Stimulated activated naive B cell treated with anti-CD40 and anti-IgM and Interleukin-4, amounts not matched to agents 10 μg/mL and 1 μg/mL and 100 μg/mL, for 72 hours (primary cell): Measurements from ENCODE around the gene SOS1.
"Not testable (repeated sequence)": the region's sequence is repeated elsewhere in the genome, so short reads cannot be mapped to it uniquely, and the experiment has no call there.

Source experiments
- ATAC-seq, 2 donors: fragments of 150-1000 bp; cut with Tn5 transposase; replicated peaks; 2 replicates each; pipeline ENCODE4 v1.10.0; 2021; ENCODE audit warnings: moderate library complexity in 1 of 2
- DNase-seq: peaks from one replicate; pipeline ENCODE4 v3.0.0; 2021
- H3K27ac Mint-ChIP-seq: one replicate; pipeline ENCODE4 v1.8.0; 2022; ENCODE audit warnings: mild to moderate bottlenecking, mixed read lengths
- H3K27me3 Mint-ChIP-seq, 2 donors: one replicate each; pipeline ENCODE4 v1.8.0; 2022; ENCODE audit warnings: mixed read lengths in 2 of 2
- H3K36me3 Mint-ChIP-seq, 2 donors: one replicate each; pipeline ENCODE4 v1.8.0; 2022; ENCODE audit warnings: mixed read lengths in 2 of 2, mild to moderate bottlenecking in 1 of 2
- H3K4me1 Mint-ChIP-seq, 2 donors: one replicate each; pipeline ENCODE4 v1.8.0; 2022; ENCODE audit warnings: mixed read lengths in 2 of 2, mild to moderate bottlenecking in 1 of 2
- H3K4me3 Mint-ChIP-seq, 2 donors: one replicate each; pipeline ENCODE4 v1.8.0; 2022; ENCODE audit warnings: mild to moderate bottlenecking in 2 of 2, mixed read lengths in 2 of 2, moderate library complexity in 1 of 2
- H3K9me3 Mint-ChIP-seq, 2 donors: one replicate each; pipeline ENCODE4 v1.8.0; 2022; ENCODE audit warnings: mixed read lengths in 2 of 2, mild to moderate bottlenecking in 1 of 2

Gene SOS1

DNA sequence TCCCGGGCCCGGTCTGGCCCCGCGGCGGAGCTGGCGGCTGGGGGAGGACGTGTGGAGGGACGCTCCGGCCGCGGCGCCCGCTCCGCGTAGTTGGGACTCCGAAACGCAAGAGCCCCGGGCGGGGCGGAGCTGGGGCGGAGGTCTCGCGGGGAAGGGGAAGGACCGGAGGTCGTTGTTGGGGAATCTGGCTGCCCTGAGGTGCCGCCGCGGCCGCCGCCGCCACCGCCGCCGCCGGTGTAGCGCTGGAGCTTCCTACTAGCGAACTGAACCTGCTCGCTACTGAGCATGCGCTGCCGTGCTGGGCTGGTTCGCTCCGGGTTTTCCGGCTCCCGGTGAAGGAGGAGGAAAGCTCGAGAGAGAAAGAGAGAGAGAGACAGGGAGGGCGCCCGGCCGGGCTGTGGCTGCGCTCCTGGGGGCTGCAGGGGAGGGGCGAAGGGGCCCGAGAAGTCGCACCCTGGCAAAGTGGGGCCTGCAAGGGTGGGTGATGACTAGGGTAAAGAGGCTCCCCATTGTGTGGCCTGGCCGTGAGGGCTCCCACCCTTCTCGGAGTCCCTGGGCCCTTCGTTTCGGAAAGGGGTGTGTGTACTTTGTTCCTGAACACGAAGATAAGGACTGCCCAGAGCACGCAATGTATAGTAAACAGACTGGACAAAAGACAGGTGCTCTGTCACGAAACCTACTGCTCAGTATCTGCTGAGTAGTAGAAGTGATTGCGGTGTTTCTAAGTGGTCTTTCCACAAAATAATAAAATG, at the start of gene SOS1:
TSS of gene SOS1 (minus strand) at position 281 of the 752 bp plus-strand sequence. CDS start 629 bp downstream, outside the sequence.
- DNase-seq = peak; percentile 88
- H3K27ac Mint-ChIP-seq = peak within 1 kb of the TSS; percentile 95
- H3K27me3 Mint-ChIP-seq = no peaks in the 10 kb centered on the region
- peak; percentile 60 to 61 for ATAC-seq
- peaks cover 8 to 17% of the 10 kb centered on the region in 2 donors for H3K36me3 Mint-ChIP-seq
- peaks cover 31 to 53% of the 10 kb centered on the region in 2 donors for H3K4me1 Mint-ChIP-seq
- H3K4me3 Mint-ChIP-seq = peak within 1 kb of the TSS; percentile 91
- H3K9me3 Mint-ChIP-seq = peaks cover 0 to 2% of the 10 kb centered on the region in 2 donors

DNA sequence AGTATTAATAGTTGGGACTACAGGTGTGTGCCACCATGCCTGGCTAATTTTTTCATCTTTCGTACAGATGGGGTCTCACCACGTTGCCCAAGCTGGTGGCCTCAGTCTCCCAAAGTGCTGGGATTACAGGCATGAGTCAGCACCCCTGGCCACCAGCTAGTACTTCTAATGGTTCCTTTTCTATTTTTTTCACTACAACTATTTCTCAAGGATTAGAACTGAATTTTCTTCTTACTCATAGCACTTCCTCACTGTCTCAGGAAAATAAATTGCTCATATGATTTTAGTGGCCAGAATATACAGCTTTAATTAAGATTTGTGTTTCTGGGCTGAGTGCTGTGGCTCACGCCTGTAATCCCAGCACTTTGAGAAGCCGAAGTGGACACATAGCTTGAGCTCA, 43.2 kb upstream of the SOS1 start:
- H3K4me1 Mint-ChIP-seq = no peaks in the 10 kb centered on the region
- no peak overlapping the region for H3K4me3 Mint-ChIP-seq
- H3K27me3 Mint-ChIP-seq = peaks cover 6 to 9% of the 10 kb centered on the region in 2 donors
- no peaks in the 10 kb centered on the region for H3K9me3 Mint-ChIP-seq
- no peak for DNase-seq
- no peak for ATAC-seq
- H3K27ac Mint-ChIP-seq = no peak overlapping the region
- no peaks in the 10 kb centered on the region for H3K36me3 Mint-ChIP-seq

DNA sequence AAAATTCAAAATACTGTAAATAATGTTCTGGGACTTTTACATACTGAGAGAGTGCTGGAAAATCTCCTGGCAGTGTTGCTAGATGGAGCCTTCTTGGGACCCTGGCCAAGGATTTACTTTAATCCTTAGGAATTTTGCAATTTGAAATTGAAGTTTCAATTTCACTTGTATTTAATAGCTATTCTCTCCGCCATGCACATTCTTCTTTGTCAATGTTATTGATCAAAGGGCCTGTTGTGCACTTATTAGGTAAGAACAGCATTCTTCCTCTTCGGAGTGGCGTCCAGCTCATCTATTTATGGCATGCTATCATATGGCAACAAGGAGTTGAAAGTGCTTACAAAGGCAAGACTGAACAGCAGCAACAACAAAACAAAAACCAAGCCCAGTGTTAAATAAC, 40.1 kb upstream of the SOS1 start:
- H3K4me3 Mint-ChIP-seq = no peak overlapping the region
- H3K36me3 Mint-ChIP-seq = no peaks in the 10 kb centered on the region
- H3K4me1 Mint-ChIP-seq = no peaks in the 10 kb centered on the region
- no peak overlapping the region for H3K27ac Mint-ChIP-seq
- DNase-seq (no peak), ATAC-seq (no peak)
- H3K27me3 Mint-ChIP-seq = peaks cover 6 to 9% of the 10 kb centered on the region in 2 donors
- no peaks in the 10 kb centered on the region for H3K9me3 Mint-ChIP-seq

DNA sequence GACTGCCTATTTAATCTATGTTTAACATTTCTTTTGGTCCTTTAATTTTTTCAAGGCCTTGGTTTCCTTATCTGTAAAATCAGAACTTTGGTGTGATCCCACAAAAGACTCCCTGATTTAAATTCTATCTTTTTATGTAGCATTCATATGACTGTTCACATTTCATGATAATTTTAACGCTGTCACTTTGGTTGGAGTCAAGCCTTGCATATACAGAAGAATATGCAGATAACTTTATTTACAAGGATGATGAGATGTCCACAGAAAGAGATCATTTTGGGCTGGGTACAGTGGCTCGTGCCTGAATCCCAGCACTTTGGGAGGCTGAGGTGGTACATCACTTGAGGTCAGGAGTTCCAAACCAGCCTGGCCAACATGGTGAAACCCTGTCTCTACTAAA, 38.4 kb upstream of the SOS1 start:
- Mint-ChIP-seq H3K4me3 (no peak overlapping the region), H3K4me1 (no peaks in the 10 kb centered on the region)

DNA sequence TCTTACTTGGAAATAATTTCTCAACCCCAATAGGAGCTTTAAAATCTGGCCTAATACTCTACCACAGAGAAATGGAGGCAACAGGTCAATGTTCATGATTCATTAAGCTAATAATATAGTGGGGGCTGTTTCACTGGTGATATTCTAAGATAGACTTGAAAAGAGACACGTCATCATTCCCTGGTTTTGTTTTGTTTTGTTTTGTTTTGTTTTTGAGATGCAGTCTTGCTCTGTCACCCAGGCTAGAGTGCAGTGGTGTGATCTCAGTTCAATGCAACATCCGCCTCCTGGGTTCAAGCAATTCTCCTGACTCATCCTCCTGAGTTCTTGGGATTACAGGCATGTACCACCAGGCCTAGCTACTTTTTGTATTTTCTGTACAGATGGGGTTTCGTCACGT, 37.5 kb upstream of the SOS1 start:
- no peaks in the 10 kb centered on the region for H3K36me3 Mint-ChIP-seq
- peaks cover 0 to 3% of the 10 kb centered on the region in 2 donors for H3K27me3 Mint-ChIP-seq
- H3K4me1 Mint-ChIP-seq = no peaks in the 10 kb centered on the region
- DNase-seq (no peak), ATAC-seq (no peak)
- no peak overlapping the region for H3K27ac Mint-ChIP-seq
- no peaks in the 10 kb centered on the region for H3K9me3 Mint-ChIP-seq
- no peak overlapping the region for H3K4me3 Mint-ChIP-seq

More for the DNA sequence above, 38.4 kb upstream of the SOS1 start:
- peaks cover 0 to 5% of the 10 kb centered on the region in 2 donors for H3K27me3 Mint-ChIP-seq
- no peaks in the 10 kb centered on the region for H3K9me3 Mint-ChIP-seq
- no peaks in the 10 kb centered on the region for H3K36me3 Mint-ChIP-seq
- ATAC-seq (no peak), DNase-seq (no peak)
- no peak overlapping the region for H3K27ac Mint-ChIP-seq

DNA sequence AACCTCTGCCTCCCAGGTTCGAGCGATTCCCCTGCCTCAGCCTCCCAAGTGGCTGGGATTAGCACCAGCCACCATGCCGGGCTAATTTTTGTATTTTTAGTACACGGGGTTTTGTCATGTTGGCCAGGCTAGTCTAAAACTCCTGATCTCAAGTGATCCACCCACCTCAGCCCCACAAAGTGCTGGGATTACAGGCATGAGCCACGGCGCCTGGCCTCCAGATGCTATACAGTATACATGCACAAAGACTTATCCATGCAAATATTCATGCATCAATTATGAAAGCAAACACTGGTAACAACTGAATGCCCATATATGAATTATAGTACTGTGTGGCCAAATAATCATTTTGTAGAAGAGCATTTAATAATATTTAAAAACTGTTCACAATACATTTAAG, 36.0 kb upstream of the SOS1 start:
- DNase-seq (no peak), ATAC-seq (no peak)
- Mint-ChIP-seq H3K27ac (no peak overlapping the region), H3K9me3 (no peaks in the 10 kb centered on the region), H3K4me1 (no peaks in the 10 kb centered on the region), H3K27me3 (no peaks in the 10 kb centered on the region), H3K4me3 (no peak overlapping the region), H3K36me3 (no peaks in the 10 kb centered on the region)

DNA sequence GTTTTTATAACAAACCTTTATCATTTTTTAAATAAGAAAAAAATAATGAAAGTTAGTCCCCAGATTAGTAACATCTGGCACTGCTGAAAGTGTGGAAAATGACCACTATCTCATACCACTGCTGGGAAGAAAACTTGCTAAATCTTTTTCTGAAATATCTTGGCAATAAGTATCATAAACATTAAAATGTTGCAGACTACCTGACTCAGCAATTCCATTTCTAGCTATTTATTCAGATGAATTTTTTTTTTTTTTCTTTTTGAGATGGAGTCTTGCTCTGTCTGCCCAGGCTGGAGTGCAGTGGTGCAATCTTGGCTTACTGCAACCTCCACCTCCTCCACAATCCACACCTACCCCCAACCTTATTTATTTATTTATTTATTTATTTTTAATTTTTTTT, 35.3 kb upstream of the SOS1 start:
- Mint-ChIP-seq H3K9me3 (no peaks in the 10 kb centered on the region), H3K36me3 (no peaks in the 10 kb centered on the region), H3K27me3 (no peaks in the 10 kb centered on the region), H3K4me1 (no peaks in the 10 kb centered on the region), H3K27ac (no peak overlapping the region), H3K4me3 (no peak overlapping the region)
- ATAC-seq = no peak
- no peak for DNase-seq

DNA sequence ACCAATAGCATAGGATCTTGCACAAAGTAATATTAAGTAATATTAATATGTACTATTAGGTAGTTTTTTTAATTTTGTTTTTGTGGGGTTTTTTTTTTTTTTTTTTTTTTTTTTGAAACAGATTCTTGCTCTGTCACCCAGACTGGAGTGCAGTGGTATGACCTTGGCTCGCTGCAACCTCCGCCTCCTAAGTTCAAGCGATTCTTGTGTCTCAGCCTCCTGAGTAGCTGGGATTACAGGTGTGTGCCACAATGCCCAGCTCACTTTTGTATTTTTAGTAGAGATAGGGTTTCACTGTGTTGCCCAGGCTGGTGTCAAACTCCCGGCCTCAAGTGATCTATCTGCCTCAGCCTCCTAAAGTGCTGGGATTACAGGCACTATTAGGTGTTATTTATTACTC, 34.7 kb upstream of the SOS1 start:
- not testable (repeated sequence) for H3K4me3 Mint-ChIP-seq, DNase-seq, H3K36me3 Mint-ChIP-seq, ATAC-seq, H3K9me3 Mint-ChIP-seq, H3K27me3 Mint-ChIP-seq, H3K4me1 Mint-ChIP-seq, H3K27ac Mint-ChIP-seq

DNA sequence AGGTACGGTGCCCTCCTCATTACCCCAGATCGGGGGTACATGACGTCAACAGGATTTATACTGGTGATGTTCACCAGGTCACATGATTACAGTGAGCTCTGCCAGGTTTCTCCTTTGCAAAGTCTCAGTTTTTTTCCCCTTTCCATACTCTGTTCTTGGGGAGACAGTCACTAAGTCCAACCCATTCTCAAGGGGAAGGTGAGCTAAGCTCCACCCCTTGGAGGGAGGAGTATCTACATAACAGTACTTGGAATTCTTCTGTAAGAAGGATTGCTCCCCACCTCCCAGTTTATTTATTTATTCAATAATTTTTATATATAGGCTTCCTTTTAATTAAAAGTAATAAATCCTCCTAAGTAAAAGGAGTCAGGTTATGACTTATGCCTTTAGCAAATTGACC, 34.1 kb upstream of the SOS1 start:
- DNase-seq = no peak
- ATAC-seq = no peak
- Mint-ChIP-seq H3K4me1 (peaks cover 0 to 3% of the 10 kb centered on the region in 2 donors), H3K4me3 (no peak overlapping the region), H3K36me3 (no peaks in the 10 kb centered on the region), H3K27ac (no peak overlapping the region), H3K9me3 (no peaks in the 10 kb centered on the region), H3K27me3 (no peaks in the 10 kb centered on the region)

DNA sequence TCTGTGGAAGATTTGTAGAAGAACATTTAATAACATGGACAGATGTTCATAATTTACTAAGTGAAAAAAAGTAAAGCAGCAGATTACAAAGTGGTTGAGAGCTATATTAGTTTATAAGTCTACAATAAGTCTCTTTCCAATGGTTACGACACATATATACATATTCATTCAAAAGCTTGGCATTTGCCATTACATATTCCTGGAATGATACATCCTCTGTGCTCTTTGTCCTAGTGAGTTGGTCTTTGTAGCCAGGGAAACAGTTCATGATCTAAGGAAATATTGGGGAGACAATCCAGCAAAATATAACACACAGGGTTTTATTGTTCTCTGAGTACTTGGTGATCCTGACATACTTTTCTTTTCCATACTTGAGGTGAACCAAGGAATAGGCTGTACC, 32.5 kb upstream of the SOS1 start:
- Mint-ChIP-seq H3K4me3 (no peak overlapping the region), H3K27me3 (no peaks in the 10 kb centered on the region), H3K9me3 (no peaks in the 10 kb centered on the region), H3K36me3 (no peaks in the 10 kb centered on the region), H3K27ac (no peak overlapping the region), H3K4me1 (peaks cover 0 to 3% of the 10 kb centered on the region in 2 donors)
- DNase-seq (no peak), ATAC-seq (no peak)

DNA sequence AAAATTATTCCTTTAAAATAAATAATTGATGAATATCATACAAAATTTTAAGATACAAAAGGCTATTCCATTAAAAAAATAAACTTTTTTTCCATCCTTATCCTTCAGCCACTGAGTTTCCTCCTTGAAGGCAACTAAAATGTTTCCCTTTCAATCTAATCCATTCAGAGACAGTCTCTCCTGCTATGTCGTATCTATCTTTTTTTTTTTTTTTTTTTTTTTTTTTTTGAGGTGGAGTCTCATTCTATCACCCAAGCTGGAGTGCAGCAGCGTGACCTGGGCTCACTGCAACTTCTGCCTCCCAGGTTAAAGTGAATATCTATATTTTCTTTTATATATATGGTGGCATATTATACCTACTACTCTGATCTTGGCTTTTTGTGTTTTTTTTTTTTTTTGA, 31.7 kb upstream of the SOS1 start:
- Mint-ChIP-seq H3K4me3 (no peak overlapping the region), H3K27ac (no peak overlapping the region), H3K4me1 (peaks cover 0 to 3% of the 10 kb centered on the region in 2 donors), H3K27me3 (no peaks in the 10 kb centered on the region), H3K36me3 (peaks cover 0 to 3% of the 10 kb centered on the region in 2 donors), H3K9me3 (no peaks in the 10 kb centered on the region)
- no peak for DNase-seq
- ATAC-seq = no peak

DNA sequence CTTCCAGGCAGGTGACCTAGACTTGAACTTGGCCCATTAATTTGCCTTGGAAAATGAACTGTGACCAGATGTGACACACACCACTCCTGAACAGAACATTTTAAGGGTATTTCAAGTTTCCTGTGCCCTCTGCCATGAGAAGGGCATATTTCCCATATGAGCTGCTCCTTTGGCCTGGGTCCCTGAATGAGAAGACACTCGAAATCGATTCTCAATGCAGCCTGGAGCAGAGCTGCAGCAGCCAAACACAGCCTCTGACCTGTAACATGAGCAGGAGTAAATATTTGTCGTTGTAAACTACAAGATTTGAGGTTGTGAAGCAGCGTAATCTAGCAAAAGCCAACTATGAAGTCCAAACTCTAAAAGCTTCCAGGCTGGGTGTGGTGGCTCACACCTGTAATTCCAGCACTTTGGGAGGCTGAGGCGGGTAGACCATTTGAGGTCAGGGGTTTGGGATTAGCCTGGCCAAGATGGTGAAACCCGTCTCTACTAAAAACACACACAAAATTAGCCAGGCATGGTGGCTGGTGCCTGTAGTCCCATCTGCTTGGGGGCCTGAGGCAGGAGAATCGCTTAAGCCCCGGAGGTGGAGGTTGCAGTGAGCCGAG, 30.1 kb upstream of the SOS1 start:
- no peaks in the 10 kb centered on the region for H3K27me3 Mint-ChIP-seq

DNA sequence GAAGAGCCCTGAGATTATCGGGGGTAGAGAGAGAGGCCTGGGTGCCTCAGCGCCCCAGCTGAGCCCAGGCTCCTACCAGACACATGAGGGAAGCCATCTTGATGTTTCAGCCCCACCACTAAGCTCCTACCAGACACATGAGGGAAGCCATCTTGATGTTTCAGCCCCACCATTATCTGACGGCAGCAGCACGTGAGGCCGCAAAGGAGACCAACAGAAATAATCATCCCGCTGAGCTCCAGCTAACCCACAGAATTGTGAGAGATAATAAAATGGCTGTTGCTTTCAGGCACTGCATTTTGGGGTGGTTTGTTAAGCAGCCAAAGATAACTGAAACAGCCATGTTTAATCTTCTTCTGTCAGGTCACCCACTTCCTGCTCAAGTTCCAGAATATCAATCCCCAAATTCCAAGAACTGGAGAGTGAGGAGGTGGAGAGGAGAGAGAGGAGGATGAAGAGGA, 29.3 kb upstream of the SOS1 start:
- Mint-ChIP-seq H3K27me3 (no peaks in the 10 kb centered on the region), H3K27ac (no peak overlapping the region), H3K4me1 (peaks cover 0 to 3% of the 10 kb centered on the region in 2 donors), H3K4me3 (no peak overlapping the region), H3K36me3 (peaks cover 0 to 3% of the 10 kb centered on the region in 2 donors), H3K9me3 (no peaks in the 10 kb centered on the region)
- ATAC-seq = no peak
- no peak for DNase-seq

More for the DNA sequence above, 30.1 kb upstream of the SOS1 start:
- no peaks in the 10 kb centered on the region for H3K9me3 Mint-ChIP-seq
- ATAC-seq (no peak), DNase-seq (no peak)
- H3K27ac Mint-ChIP-seq = no peak overlapping the region
- H3K4me1 Mint-ChIP-seq = peaks cover 0 to 3% of the 10 kb centered on the region in 2 donors
- no peak overlapping the region for H3K4me3 Mint-ChIP-seq
- peaks cover 0 to 3% of the 10 kb centered on the region in 2 donors for H3K36me3 Mint-ChIP-seq

DNA sequence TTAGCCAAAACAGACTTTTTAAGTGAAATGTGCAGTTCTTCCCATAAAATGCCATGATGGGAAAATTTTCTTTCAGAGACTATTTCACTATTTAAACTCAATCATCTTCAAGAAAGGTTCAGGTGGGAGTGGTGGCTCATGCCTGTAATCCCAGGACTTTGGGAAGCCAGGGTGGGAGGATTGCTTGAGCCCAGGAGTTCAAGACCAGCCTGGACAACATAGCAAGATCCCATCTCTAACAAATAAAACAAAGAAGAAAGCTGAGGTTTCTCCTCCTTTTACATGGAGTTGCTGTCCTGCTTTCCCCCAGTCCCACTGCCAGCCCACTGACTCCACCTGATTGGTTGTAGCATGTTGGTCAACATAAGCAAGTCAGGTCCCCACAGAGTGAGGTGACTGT, 25.8 kb upstream of the SOS1 start:
- Mint-ChIP-seq H3K27ac (no peak overlapping the region), H3K36me3 (peaks cover 0 to 3% of the 10 kb centered on the region in 2 donors), H3K4me3 (no peak overlapping the region), H3K9me3 (peaks cover 0 to 2% of the 10 kb centered on the region in 2 donors), H3K4me1 (peaks cover 13 to 20% of the 10 kb centered on the region in 2 donors), H3K27me3 (no peaks in the 10 kb centered on the region)
- DNase-seq (no peak), ATAC-seq (no peak)

DNA sequence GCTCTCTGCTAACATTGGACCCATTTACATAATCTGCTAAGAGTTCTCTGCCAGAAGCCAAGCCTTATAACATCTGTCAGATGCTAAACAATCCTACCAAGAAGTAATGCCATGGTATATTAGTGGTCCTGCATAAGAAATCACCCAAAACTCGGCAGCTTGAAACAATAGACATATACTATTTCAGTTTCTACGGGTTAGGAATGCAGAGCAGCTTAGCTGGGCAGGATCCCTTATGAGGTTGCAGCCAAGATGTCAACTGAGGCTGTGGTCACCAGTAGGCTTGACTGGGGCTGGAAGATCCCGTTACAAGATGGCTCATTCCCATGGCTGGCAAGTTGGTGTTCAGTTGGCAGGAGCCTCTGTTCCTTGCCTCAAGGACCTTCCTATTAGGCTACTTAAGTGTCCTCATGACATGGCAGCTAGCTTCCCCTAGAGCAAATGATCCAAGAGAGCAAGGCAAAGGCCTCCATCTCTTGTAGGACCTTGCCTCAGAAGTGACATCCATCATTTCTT, 25.1 kb upstream of the SOS1 start:
- Mint-ChIP-seq H3K27me3 (no peaks in the 10 kb centered on the region), H3K27ac (no peak overlapping the region), H3K4me1 (peaks cover 16 to 26% of the 10 kb centered on the region in 2 donors), H3K9me3 (peaks cover 0 to 2% of the 10 kb centered on the region in 2 donors), H3K36me3 (peaks cover 0 to 3% of the 10 kb centered on the region in 2 donors), H3K4me3 (no peak overlapping the region)
- no peak for ATAC-seq
- DNase-seq = no peak
